Measurements from ENCODE around the gene MYBPHL. TPM values are rescaled to one million over a fixed set of nuclear protein-coding genes. Genes with fewer than 3 reads are reported as not detected.
"Not testable (repeated sequence)": the region's sequence is repeated elsewhere in the genome, so short reads cannot be mapped to it uniquely, and the experiment has no call there.

Gene MYBPHL
- total RNA-seq, 1 donor from 2014 or later = not detected

- intact Hi-C loops (cut with micrococcal nuclease) = no loop called here
These were observed 637 bp upstream of the MYBPHL start for GRCh38 chr1:109307274-109308021.

- intact Hi-C loops (cut with micrococcal nuclease) = not testable (repeated sequence)
These were observed 820 bp downstream of the MYBPHL start for GRCh38 chr1:109305991-109306390.

GRCh38 chr1:109304226-109304920 is 2.4 kb downstream of the MYBPHL start:
- intact Hi-C loops (cut with micrococcal nuclease) = no loop called here

DNA sequence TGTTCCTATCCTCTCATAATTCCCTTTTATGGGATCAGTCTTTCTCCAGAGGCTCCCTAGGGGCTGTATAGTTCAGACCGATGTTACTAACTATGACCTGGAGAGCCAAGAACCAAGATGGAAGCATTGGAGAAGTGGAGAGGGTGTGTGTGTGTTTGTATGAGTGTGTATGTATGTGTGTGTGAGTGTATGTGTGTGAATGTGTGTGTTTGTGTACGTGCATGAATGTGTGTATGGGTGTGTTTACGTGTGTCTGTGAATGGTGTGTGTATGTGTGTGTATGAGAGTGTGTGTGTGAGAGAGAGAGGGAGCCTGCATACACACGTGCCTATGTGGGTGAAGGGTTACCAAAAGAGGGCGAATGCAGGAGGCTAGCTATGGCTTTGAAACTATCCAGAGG is 4.9 kb downstream of the MYBPHL start:
- intact Hi-C loops (cut with micrococcal nuclease) = no loop called here

GRCh38 chr1:109300650-109301151 is 6.1 kb downstream of the MYBPHL start:
- intact Hi-C loops (cut with micrococcal nuclease) = no loop called here

DNA sequence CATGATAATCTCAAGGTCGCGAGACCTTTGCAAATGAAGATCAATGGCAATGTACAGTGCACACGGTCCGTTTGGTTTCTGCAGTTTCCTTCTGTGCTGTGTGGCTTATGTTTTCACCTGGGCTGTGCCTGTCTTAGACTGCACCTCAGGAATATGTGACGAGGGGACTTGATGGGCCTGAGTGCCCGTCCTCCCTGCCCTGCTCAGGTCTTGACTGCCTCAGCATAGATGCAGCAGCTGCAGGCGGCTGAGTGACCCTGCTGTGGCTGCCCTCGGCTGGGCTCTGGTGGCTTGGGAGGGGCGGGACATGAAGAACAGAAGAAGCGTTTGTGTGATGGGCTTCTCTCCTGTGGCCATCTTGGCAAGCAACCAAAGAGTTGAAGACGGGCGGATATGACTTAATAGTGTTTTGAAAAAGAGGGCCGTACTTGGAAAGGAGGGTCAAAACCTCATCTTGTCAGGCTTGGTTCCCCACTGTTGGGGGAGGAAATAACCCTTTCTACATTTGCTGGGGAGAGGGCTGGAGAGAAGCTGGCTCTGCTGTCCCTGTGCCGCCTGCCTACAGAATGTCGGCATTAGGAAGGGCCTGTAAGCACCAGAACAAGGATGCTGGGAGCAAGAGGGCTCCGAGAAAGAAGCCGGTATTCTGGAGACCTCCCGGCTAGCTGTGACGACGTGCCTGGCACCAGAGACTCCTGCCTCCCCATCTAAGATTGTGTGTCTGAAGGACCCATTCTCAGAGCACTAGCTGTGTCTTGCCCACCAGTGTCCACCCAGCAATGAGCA is 7.1 kb downstream of the MYBPHL start:
- intact Hi-C loops (cut with micrococcal nuclease) = no loop called here

DNA sequence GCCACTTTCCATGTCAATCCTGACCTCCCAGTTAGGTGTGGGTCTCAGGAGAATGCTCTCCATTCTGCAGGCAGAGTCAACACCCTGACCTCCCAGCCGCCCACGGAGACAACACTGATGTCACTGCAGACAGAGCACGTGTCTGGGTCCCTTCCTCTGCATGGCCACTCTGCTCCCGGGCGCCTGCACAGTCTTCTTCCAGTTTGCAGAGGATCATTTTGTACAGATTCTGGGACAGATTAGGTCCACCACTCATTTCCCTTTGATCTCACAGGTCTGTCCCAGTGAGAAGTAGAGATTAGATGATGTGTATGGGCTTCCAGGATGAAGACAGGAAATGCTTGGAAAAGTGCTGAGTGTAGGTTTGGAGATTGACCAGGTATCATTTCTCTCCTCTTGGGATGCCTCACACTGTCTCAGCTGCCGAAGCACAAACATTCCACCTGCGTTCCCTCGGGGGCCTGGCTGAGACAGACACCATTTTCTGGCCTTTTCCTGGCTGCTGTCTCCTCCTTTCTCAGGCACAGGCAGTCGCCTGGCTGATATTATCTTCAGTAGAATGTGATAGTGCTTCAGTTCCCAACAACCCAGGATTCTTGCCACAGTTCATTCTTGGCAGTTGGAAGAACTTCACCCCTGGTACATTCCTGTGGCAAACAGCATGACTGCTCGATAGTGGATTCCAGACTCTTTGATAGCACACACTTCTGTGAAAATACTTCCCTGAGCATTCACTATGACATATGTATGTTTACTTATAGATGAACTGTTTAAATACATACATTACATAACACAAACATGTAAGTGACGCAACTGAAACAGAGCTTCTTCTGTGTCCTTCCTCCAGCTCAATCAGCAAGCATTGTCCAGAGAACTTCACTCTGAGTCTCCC is 7.9 kb downstream of the MYBPHL start:
- intact Hi-C loops (cut with micrococcal nuclease) = no loop called here

DNA sequence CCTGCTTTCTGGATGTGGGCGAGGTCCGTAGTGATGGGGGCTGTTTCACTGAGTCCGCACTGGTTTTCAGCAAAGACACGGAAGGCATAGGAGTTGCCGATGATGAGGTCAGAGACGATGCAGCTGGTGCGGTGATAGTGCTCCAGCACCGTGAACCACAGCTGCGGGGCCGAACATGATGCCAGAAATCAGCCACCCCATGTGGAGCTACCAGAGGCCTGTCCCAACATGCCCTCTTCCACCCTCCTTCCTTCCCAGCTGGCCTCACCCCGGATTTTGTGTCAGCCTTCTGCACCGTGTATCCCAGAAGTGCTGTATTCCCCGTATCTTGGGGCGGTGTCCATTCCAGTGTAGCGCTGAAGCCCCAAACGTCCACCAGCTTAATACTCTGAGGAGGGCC is 10.0 kb downstream of the MYBPHL start:
- intact Hi-C loops (cut with micrococcal nuclease) = no loop called here

GRCh38 chr1:109295712-109296415 is 10.9 kb downstream of the MYBPHL start:
- intact Hi-C loops (cut with micrococcal nuclease) = no loop called here

- intact Hi-C loops (cut with micrococcal nuclease) = no loop called here
These were observed 12.3 kb downstream of the MYBPHL start for GRCh38 chr1:109294481-109294880.

- intact Hi-C loops (cut with micrococcal nuclease) = no loop called here
These were observed 13.8 kb downstream of the MYBPHL start for GRCh38 chr1:109293026-109293425.

DNA sequence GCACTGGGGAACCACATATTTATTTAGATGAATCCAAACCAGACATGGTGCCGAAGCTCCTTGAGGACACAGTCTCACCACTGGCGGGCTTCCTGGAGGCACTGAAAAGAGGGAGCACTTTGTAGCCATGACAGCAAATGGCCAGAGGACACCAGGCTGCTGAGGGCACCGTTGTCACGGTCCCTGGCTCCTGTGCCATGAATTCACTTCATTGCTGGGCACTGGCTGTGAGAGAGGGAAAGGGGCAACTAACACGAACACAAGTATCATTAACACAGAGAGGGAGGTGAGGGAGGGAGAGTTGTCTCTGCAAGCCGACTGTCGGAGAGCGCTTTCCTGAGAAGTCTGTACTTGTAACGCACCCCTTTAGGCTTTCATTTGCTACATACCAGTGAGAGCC is 14.4 kb downstream of the MYBPHL start:
- intact Hi-C loops (cut with micrococcal nuclease) = no loop called here

DNA sequence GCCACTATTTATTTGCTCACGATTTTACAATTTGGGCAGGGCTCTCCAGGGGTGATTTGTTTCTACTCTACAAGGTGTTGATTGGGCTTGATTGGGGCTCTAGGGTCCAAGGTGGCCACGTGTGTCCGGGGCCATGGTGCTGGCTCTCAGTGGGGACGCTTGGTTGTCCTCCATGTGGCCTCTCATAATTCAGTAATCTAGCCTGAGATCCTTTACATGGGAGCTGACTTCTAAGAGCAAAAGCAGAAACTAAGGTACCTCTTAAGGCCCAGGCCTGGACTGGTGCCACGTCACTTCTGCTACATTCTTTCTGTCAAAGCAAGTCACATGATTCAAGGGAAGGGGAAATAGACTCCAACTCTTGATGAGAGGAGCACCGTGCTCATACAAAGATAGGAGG is 15.8 kb downstream of the MYBPHL start:
- intact Hi-C loops (cut with micrococcal nuclease) = no loop called here

DNA sequence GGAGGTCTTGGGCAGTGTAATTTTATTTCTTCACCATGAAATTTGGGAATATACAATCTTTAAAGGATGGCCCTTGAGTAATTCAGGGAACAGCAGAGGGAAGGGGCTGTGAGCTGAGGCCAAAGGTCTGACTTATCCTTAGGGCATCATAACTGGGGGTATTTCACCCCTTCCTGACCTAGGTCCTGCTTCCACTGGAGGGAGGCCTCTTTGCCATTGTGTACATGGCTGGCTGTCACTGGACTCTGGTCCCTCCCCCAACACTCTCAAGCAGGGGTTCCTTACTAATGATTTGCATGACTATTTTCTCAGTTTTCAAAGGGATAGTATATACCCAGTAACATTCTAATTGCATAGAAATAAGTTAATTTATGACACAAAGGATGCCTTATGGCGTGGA is 16.7 kb downstream of the MYBPHL start:
- intact Hi-C loops (cut with micrococcal nuclease) = no loop called here

- intact Hi-C loops (cut with micrococcal nuclease) = not testable (repeated sequence)
These were observed 20.0 kb downstream of the MYBPHL start for GRCh38 chr1:109286762-109287161.

DNA sequence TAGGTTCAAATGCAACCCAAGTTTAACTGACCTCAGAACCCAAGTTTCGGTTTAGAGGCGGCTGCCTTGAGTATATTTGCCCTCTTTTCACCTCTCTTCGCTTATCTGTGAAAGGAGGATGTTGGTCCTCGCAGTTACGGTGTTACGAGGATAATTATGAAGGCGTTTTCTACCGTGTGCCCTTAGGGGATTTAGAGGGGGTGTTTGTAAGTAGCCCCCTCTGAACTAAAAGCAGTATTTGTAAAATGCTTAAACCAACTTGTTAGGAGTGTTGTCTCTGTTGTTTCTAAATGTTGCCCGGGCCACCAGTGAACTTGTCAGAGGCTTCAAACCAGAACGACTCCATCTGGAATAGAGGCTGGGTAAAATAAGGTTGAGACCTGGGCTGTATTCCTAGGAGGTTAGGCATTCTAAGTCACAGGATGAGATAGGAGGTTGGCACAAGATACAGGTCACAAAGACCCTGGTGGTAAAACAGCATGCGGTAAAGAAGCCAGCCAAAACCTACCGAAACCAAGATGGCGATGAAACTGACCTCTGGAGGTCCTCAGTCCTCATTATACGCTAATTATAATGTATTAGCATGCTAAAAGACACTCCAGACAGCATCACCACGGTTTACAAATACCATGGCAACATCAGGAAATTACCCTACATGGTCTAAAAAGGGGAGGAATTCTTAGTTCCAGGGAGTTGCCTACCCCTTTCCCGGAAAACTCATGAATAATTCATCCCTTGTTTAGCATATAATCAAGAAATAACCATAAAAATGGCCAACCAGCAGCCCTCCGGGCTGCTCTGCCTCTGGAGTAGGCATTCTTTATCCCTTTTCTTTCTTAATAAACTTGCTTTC is 22.8 kb downstream of the MYBPHL start:
- intact Hi-C loops (cut with micrococcal nuclease) = loop anchor here (1.0 to 5.0 kb wide), 3 partner anchors 142 to 537 kb away; partner anchors contain the start of genes ATXN7L2, PSMA5 and STXBP3

DNA sequence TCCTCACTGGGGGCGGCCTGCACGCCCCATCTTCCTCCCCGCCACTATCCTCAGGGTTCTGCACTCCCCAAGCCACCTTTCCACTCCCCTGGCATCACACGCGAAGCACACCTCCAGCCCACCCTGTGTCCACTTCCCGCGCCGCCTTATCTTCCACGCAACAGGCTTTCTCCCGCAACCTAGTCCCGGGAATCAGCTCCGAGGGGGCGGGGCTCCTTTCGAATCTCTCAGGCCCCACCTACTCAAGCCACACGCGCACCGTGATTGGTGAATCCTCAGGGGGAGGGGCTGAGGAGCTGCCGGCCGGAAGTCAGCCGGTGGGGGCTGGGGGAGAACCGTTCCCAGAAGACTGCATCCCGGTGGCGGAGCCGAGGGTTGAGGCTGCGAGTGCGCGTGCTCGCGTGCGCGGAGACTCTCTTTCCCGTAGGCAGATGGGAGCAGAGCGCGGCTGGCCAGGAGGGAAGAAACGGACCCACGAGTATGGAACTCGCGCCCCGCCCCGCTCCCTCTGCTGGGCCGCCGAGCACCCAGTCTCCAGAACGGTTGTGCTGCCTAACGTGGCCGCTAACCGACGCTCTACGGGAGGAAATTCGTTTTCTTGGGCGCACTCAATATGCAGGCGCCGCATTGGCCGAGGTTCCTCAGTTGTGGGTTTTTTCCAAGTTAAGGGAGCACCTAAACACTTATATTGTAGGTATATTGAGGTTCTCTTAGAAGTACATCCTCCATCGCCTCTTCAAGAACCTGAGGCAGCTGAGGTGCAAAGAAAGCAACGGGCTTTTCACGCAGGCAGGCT is 23.7 kb downstream of the MYBPHL start, which contains the start of gene PSRC1:
Gene PSRC1, minus strand, starts transcription at position 194 of the 796 bp plus-strand sequence.
- intact Hi-C loops (cut with micrococcal nuclease) = loop anchor here (1.0 to 5.0 kb wide), 4 partner anchors 116 to 536 kb away; partner anchors contain the start of genes ATXN7L2, PSMA5 and STXBP3

- intact Hi-C loops (cut with micrococcal nuclease) = loop anchor here (1.0 to 5.0 kb wide), 3 partner anchors 117 to 536 kb away; partner anchors contain the start of genes ATXN7L2 and STXBP3
These were observed 24.3 kb downstream of the MYBPHL start for GRCh38 chr1:109282497-109282951.
